Measurements from ENCODE around the gene MYO10.
"Not testable (repeated sequence)": the region's sequence is repeated elsewhere in the genome, so short reads cannot be mapped to it uniquely, and the experiment has no call there.

Gene MYO10

DNA sequence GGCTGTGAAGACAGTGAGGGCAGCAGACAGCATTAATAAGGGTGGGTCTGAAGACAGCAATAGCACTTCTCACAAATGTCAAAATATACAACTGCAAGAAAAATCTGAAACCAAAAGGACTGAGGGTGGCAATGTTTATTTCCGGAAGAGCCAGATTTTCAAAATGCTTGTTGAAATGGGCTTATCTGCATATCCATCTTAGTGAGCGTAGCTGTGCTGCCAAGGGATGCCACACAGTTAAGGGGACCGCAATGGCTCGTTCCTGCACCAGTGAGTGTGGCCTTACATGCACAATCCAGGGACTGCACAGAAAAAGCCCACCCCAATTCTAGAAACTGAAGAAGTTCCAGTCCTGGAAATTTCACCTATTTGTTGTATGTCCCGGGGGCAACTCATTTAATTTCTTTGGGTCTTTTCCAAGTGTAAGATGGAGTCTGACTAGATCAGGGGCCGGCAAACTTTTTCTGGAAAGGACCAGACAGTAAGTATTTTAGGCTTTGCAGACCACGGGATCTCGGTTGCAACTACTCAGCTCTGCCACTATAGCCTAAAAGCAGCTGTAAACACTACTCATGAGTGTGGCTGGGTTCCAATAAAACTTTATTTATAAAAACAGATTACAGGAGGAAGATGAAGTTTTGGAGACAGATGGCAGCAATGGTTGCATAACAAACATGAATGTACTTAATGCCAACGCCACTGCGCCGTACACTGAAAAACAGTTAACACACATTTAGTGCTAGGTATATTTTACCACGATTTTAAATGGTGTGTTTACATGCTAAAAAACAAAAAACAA is 154.1 kb downstream of the MYO10 start:
- Histone ChIP-seq H3K4me3 (ENCODE audit: low read length) (no peak overlapping the region), H3K4me1 (ENCODE audit: insufficient read depth, low read length) (no peaks in the 10 kb centered on the region), H3K27me3 (ENCODE audit: insufficient read depth, low read length) (no peaks in the 10 kb centered on the region), H2AFZ (ENCODE audit: low read depth, low read length) (no peak overlapping the region), H3K9me3 (ENCODE audit: low read length) (no peaks in the 10 kb centered on the region), H3K36me3 (ENCODE audit: insufficient read depth, low read length) (peaks cover 13% of the 10 kb centered on the region)

DNA sequence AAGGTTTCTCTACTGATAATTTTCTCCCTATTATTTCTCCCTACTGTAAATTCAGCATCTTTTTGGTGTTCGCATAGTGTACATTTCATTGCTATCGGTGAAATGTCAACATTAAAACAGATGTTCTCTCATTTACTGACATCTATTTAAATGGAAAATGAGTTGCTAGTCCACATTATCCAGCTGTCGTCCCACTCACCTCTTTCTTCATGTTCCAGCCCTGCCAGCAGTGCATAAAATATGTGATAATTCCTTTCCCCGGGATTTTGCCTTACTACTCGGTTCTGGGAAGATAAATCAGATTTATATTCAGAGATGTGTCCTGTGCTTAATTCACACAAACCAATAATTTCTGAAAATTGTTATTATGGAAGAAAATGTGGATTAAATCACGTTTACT is 155.8 kb downstream of the MYO10 start:
- Histone ChIP-seq H3K4me3 (ENCODE audit: low read length) (no peak overlapping the region), H3K36me3 (ENCODE audit: insufficient read depth, low read length) (peaks cover 13% of the 10 kb centered on the region), H2AFZ (ENCODE audit: low read depth, low read length) (no peak overlapping the region), H3K27me3 (ENCODE audit: insufficient read depth, low read length) (no peaks in the 10 kb centered on the region), H3K9me3 (ENCODE audit: low read length) (no peaks in the 10 kb centered on the region), H3K4me1 (ENCODE audit: insufficient read depth, low read length) (no peaks in the 10 kb centered on the region)

DNA sequence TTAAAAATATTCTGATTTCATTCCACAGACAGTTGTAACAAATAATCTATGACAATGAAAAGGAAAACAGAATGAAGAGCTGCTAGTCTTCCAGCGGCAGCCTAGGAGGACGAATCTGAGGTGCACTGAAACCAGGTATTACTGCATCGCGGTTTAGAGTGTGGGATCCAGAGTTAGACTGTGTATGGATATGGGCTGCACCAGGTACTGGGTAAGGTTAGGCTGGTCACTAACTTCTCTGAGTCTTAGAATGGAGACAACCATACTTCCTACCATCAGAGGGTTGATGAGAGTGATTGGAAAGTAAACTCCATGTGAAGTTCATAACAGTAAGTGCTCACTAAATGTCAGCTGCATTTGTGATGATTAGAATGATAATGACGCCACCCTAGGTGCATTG is 158.7 kb downstream of the MYO10 start:
- peaks cover 9% of the 10 kb centered on the region for H3K36me3 ChIP-seq (ENCODE audit: insufficient read depth, low read length)

DNA sequence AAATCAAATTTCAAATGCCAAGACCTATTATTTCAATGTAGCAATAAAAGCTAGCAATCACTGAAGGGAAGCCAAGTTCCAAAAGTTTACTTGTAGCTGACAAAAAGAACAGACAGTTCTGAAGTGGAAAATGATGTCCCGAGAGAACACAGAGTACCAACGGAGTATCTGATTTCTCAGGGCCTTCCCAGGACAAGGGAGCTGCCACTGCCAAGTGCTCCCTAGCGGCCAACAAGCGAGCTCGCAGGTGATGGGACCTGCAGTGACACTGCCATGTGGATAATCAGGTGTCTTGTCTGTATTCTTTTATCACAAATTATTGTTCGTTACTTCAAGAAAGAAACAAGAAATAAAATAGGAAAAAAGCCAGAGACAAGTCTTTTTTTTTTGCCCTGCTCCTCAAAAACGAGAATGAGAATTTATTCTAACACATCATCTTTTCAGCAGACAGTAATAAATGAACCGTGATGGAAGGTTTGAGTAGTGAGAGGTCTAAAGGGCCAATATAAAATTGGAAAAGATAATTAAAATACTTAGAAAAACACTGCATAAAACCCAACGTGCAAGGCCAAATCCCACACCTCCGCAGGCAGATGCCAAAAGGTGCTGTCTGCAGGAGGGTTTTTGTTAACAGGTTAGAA is 159.4 kb downstream of the MYO10 start:
- no peaks in the 10 kb centered on the region for H3K27me3 ChIP-seq (ENCODE audit: insufficient read depth, low read length)
- peaks cover 5% of the 10 kb centered on the region for H3K4me1 ChIP-seq (ENCODE audit: insufficient read depth, low read length)
- peaks cover 6% of the 10 kb centered on the region for H3K36me3 ChIP-seq (ENCODE audit: insufficient read depth, low read length)
- no peak overlapping the region for H3K4me3 ChIP-seq (ENCODE audit: low read length)
- H3K9me3 ChIP-seq (ENCODE audit: low read length) = no peaks in the 10 kb centered on the region
- no peak overlapping the region for H2AFZ ChIP-seq (ENCODE audit: low read depth, low read length)

More for the DNA sequence above, 158.7 kb downstream of the MYO10 start:
- Histone ChIP-seq H3K4me3 (ENCODE audit: low read length) (no peak overlapping the region), H3K27me3 (ENCODE audit: insufficient read depth, low read length) (no peaks in the 10 kb centered on the region), H3K4me1 (ENCODE audit: insufficient read depth, low read length) (peaks cover 5% of the 10 kb centered on the region), H3K9me3 (ENCODE audit: low read length) (no peaks in the 10 kb centered on the region), H2AFZ (ENCODE audit: low read depth, low read length) (no peak overlapping the region)

DNA sequence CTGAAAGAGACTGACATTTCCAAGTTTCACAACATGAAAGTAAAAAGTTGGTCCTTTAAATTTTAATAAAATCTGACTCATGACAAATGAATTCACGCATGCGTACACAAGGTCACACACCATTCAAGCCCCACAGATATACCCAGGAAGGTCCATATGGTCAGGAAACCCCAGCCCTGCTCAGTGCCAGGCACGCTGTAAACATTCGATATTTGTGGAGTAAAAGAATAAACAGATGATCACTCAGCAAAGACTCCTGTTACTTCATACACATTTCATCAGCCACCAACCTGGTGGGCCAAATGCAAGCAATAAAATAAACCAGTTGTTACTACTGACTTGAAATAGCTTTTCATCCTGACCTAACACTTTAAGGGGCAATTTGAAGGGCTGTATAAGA is 161.3 kb downstream of the MYO10 start:
- Histone ChIP-seq H3K9me3 (ENCODE audit: low read length) (no peaks in the 10 kb centered on the region), H3K4me1 (ENCODE audit: insufficient read depth, low read length) (peaks cover 5% of the 10 kb centered on the region), H3K4me3 (ENCODE audit: low read length) (no peak overlapping the region), H2AFZ (ENCODE audit: low read depth, low read length) (no peak overlapping the region), H3K27me3 (ENCODE audit: insufficient read depth, low read length) (no peaks in the 10 kb centered on the region), H3K36me3 (ENCODE audit: insufficient read depth, low read length) (peaks cover 6% of the 10 kb centered on the region)

DNA sequence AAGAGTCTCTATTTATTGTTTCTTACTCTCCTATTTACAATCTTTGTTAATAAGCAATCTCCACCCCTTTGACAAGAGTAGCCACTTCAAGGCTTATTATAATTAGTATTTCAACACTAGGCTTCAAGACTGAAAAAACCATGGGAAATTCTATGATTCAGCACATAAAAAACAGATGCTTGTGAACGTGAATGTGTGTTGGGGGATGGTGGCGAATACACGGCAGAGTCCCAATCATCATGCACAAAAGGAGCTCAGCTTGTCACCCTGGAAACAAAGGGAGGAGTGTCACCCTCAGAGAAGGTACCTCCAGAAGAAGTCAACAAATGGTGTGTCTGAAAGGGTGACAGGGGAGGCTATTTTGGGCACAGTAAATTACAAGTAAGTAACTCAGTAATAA is 162.1 kb downstream of the MYO10 start:
- H3K27me3 ChIP-seq (ENCODE audit: insufficient read depth, low read length) = no peaks in the 10 kb centered on the region
- peaks cover 5% of the 10 kb centered on the region for H3K36me3 ChIP-seq (ENCODE audit: insufficient read depth, low read length)
- no peak overlapping the region for H3K4me3 ChIP-seq (ENCODE audit: low read length)
- H3K4me1 ChIP-seq (ENCODE audit: insufficient read depth, low read length) = peaks cover 5% of the 10 kb centered on the region
- no peaks in the 10 kb centered on the region for H3K9me3 ChIP-seq (ENCODE audit: low read length)
- no peak overlapping the region for H2AFZ ChIP-seq (ENCODE audit: low read depth, low read length)

DNA sequence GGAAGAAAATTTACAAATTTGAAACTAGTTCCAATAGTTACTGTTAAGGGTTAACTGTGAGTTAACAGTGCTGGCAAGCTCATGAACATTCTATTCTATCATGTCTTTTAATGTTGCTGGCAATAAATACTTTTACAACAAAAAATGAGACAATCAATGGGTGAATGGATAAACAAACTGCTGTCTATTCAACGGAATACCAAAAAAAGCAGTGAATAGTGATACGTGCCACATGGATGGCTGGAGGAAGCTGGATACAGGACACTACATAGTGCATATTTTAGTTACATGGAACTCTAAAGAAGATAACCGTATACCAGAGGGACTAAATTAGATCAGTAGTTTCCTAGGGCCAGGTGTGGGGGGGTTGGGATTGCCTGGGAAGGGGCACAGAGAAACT is 163.5 kb downstream of the MYO10 start:
- Histone ChIP-seq H3K9me3 (ENCODE audit: low read length) (no peaks in the 10 kb centered on the region), H3K4me3 (ENCODE audit: low read length) (no peak overlapping the region), H3K27me3 (ENCODE audit: insufficient read depth, low read length) (no peaks in the 10 kb centered on the region), H3K36me3 (ENCODE audit: insufficient read depth, low read length) (peaks cover 3% of the 10 kb centered on the region), H3K4me1 (ENCODE audit: insufficient read depth, low read length) (peaks cover 5% of the 10 kb centered on the region), H2AFZ (ENCODE audit: low read depth, low read length) (no peak overlapping the region)

DNA sequence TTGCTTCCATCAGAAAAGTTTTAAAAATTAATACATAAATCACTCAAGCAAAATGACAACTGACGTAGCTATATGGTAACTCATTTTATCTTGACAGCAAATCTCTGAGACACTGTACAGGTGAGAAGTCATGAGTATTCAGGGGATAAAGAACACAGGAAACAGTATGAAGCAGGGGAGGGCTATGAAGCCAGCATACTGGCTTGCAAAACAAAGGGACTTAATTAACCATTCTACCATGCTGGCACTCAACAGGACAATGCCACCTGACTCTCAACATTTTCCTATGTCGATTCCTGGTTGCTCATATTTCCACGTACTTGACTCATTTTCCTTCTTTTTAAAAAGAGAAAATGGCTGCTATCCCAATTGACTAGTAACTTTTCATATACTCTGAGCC is 167.9 kb downstream of the MYO10 start:
- no peak overlapping the region for H3K4me3 ChIP-seq (ENCODE audit: low read length)
- H2AFZ ChIP-seq (ENCODE audit: low read depth, low read length) = no peak overlapping the region
- no peaks in the 10 kb centered on the region for H3K27me3 ChIP-seq (ENCODE audit: insufficient read depth, low read length)
- no peaks in the 10 kb centered on the region for H3K4me1 ChIP-seq (ENCODE audit: insufficient read depth, low read length)
- peaks cover 15% of the 10 kb centered on the region for H3K36me3 ChIP-seq (ENCODE audit: insufficient read depth, low read length)
- no peaks in the 10 kb centered on the region for H3K9me3 ChIP-seq (ENCODE audit: low read length)

DNA sequence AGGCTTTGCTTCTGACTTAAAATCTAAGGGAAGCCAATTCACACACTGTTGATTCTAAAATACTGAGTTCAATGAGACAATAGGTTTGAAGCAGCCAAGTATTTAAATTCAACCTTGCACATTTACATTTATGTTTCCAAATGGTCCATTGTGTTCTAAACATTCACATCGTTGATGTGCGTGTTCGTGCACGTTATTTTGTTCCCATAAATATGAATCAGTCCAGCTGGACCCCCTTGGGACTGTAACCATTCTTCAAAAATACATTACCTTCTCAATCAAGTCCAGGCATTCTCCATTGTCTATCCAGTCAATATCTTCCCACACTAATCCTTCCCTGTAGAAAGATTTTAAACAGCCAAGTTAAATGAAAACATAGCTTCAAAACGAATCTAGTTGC is 172.9 kb downstream of the MYO10 start:
- H2AFZ ChIP-seq (ENCODE audit: low read depth, low read length) = no peak overlapping the region
- no peaks in the 10 kb centered on the region for H3K27me3 ChIP-seq (ENCODE audit: insufficient read depth, low read length)
- no peaks in the 10 kb centered on the region for H3K9me3 ChIP-seq (ENCODE audit: low read length)
- no peak overlapping the region for H3K4me3 ChIP-seq (ENCODE audit: low read length)
- peaks cover 40% of the 10 kb centered on the region for H3K36me3 ChIP-seq (ENCODE audit: insufficient read depth, low read length)
- H3K4me1 ChIP-seq (ENCODE audit: insufficient read depth, low read length) = peaks cover 5% of the 10 kb centered on the region

DNA sequence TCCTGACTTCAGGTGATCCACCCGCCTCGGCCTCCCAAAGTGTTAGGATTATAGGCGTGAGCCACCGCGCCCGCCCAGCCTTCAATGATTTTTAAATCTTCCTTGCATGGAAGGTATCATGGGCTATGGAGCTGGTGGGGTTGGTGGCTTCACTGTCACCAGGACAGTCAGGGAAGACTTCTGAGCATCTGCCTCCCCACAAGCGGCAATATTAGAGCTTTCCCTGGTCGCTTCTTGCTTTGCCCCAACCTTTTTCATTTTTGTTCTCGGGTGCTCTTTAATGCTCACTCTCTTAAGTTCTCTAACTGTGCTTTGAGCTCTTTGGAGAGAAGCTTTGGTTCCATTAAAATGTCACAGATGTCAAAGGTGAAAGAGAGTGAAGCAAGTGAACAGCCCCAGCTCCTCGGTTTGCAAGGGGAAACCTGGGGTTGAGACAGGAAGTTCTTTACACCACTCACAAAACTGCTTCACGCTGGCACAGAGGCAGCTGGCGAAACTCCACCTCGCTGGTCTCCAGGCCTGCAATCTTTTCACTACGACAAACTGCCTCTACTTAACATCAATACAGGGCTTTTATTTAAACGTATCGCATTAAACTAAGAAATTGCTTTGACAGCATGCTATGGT is 176.8 kb downstream of the MYO10 start:
- H2AFZ ChIP-seq (ENCODE audit: low read depth, low read length) = no peak overlapping the region
- H3K4me3 ChIP-seq (ENCODE audit: low read length) = no peak overlapping the region
- peaks cover 5% of the 10 kb centered on the region for H3K4me1 ChIP-seq (ENCODE audit: insufficient read depth, low read length)
- no peaks in the 10 kb centered on the region for H3K27me3 ChIP-seq (ENCODE audit: insufficient read depth, low read length)
- H3K9me3 ChIP-seq (ENCODE audit: low read length) = no peaks in the 10 kb centered on the region
- peaks cover 33% of the 10 kb centered on the region for H3K36me3 ChIP-seq (ENCODE audit: insufficient read depth, low read length)

DNA sequence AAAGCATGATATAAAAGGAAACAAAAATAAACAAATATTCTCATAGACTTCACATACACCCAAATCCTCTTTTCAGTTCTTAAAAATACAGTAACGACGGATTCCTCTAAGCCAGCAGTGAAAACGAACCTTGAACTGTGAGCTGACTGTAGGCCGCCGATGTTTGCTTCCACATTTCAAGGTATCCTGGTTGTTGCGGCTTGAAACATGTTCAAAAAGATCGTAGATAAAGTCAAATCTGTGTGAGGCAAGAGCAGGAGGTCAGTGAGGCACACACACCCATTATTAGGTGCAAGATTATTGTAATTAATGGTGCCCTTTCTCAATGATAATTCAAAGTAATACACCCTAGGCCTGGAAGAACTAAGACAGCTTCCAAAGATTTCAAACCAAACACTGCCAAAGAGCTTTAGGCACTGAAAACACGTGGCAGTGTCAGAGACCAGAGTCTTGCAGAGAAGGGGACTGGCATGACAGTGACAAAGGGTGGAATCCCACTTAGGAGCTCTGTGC is 178.0 kb downstream of the MYO10 start:
- no peak overlapping the region for H2AFZ ChIP-seq (ENCODE audit: low read depth, low read length)
- no peaks in the 10 kb centered on the region for H3K27me3 ChIP-seq (ENCODE audit: insufficient read depth, low read length)
- H3K4me1 ChIP-seq (ENCODE audit: insufficient read depth, low read length) = peaks cover 5% of the 10 kb centered on the region
- no peak overlapping the region for H3K4me3 ChIP-seq (ENCODE audit: low read length)
- no peaks in the 10 kb centered on the region for H3K9me3 ChIP-seq (ENCODE audit: low read length)
- H3K36me3 ChIP-seq (ENCODE audit: insufficient read depth, low read length) = peaks cover 27% of the 10 kb centered on the region

DNA sequence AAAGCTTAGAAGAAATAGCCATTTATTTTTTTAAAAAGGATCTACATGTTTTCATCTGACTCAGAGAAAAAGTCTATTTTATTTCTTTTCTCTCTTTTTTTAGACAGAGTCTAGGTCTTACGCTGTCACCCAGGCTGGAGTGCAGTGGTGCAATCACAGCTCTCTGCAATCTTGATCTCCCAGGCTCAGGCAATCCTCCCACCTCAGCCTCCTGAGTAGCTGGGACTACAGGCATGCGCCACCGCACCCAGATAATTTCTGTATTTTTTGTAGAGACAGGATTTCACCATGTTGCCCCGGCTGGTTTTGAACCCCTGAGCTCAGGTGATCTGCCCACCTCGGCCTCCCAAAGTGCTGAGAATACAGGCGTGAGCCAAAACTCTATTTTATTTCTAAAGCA is 178.5 kb downstream of the MYO10 start:
- H2AFZ ChIP-seq (ENCODE audit: low read depth, low read length); H3K9me3 ChIP-seq (ENCODE audit: low read length); H3K4me3 ChIP-seq (ENCODE audit: low read length); H3K4me1 ChIP-seq (ENCODE audit: insufficient read depth, low read length); H3K27me3 ChIP-seq (ENCODE audit: insufficient read depth, low read length): not testable (repeated sequence)
- peaks cover 26% of the 10 kb centered on the region for H3K36me3 ChIP-seq (ENCODE audit: insufficient read depth, low read length)

DNA sequence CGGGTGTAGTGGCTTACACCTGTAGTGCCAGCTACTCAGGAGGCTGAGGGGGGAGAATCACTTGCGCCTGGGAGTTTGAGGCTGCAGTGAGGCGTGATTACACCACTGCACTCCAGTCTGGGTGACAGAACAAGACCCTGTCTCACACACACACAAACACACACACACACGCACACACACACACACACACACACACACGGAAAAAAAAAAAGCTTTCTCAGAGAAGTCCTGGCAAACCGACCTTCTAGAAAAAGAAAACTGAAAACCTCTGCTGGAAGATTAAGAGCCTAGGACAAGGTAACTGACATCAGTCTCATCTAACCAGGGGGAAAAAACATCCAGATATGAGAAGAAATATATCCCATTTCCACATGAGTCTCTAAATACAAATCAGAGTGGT is 178.9 kb downstream of the MYO10 start:
- H3K4me3 ChIP-seq (ENCODE audit: low read length) = no peak overlapping the region
- H3K9me3 ChIP-seq (ENCODE audit: low read length) = no peaks in the 10 kb centered on the region
- peaks cover 5% of the 10 kb centered on the region for H3K4me1 ChIP-seq (ENCODE audit: insufficient read depth, low read length)
- peaks cover 22% of the 10 kb centered on the region for H3K36me3 ChIP-seq (ENCODE audit: insufficient read depth, low read length)
- H3K27me3 ChIP-seq (ENCODE audit: insufficient read depth, low read length) = no peaks in the 10 kb centered on the region
- no peak overlapping the region for H2AFZ ChIP-seq (ENCODE audit: low read depth, low read length)

All from neuron (in vitro differentiated cells).